ENCODE measurements around the gene ASRGL1.

GRCh38 chr11:62398011-62398994, 61.1 kb downstream of the ASRGL1 start:
- peak in 2 of 4 donors; percentile 12 to 45 for TF ChIP-seq POLR2AphosphoS5 (IDR thresholded peaks at IDR 0.05)
- no peak for TF ChIP-seq EP300 (IDR thresholded peaks at IDR 0.05)
